GM20000 (cell line): ENCODE data around the gene SMARCAL1.

Experiments
- DNase-seq: peaks from one replicate; pipeline ENCODE4 v3.0.0; 2012; ENCODE audit warnings: low spot score
- TF ChIP-seq, protein P1 (sequence below): IDR thresholded peaks from 2 replicates; pipeline ENCODE4 v1.5.1; 2012; ENCODE audit warnings: mild to moderate bottlenecking, control low read depth; ENCODE audit errors: extremely low read depth, missing control alignments

The SMARCAL1 gene

DNA sequence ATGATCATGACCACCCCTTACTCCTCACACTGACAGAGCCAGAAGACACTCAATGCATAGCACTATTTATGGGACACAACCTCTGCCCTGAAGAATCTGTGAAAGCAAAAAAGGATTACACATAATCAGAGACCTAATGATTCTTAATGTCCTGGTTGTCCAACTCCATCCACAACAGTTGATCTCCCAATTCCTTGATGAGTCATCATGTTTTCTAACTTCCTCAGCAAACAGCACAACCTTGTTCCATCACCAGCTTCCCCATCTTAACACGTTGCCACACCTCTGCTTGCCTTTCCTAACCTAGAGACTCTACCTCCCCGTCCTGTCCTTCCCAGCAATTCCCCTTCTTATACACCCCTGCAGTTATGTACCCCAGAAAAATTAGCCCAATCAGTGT, 26.8 kb upstream of the SMARCAL1 start:
- DNase-seq, result no peak
- TF ChIP-seq, protein P1, sequence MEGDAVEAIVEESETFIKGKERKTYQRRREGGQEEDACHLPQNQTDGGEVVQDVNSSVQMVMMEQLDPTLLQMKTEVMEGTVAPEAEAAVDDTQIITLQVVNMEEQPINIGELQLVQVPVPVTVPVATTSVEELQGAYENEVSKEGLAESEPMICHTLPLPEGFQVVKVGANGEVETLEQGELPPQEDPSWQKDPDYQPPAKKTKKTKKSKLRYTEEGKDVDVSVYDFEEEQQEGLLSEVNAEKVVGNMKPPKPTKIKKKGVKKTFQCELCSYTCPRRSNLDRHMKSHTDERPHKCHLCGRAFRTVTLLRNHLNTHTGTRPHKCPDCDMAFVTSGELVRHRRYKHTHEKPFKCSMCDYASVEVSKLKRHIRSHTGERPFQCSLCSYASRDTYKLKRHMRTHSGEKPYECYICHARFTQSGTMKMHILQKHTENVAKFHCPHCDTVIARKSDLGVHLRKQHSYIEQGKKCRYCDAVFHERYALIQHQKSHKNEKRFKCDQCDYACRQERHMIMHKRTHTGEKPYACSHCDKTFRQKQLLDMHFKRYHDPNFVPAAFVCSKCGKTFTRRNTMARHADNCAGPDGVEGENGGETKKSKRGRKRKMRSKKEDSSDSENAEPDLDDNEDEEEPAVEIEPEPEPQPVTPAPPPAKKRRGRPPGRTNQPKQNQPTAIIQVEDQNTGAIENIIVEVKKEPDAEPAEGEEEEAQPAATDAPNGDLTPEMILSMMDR, result no peak

GRCh38 chr2:216387262-216387661, 25.0 kb upstream of the SMARCAL1 start:
- TF ChIP-seq, protein P1, result no peak
- DNase-seq, result no peak

DNA sequence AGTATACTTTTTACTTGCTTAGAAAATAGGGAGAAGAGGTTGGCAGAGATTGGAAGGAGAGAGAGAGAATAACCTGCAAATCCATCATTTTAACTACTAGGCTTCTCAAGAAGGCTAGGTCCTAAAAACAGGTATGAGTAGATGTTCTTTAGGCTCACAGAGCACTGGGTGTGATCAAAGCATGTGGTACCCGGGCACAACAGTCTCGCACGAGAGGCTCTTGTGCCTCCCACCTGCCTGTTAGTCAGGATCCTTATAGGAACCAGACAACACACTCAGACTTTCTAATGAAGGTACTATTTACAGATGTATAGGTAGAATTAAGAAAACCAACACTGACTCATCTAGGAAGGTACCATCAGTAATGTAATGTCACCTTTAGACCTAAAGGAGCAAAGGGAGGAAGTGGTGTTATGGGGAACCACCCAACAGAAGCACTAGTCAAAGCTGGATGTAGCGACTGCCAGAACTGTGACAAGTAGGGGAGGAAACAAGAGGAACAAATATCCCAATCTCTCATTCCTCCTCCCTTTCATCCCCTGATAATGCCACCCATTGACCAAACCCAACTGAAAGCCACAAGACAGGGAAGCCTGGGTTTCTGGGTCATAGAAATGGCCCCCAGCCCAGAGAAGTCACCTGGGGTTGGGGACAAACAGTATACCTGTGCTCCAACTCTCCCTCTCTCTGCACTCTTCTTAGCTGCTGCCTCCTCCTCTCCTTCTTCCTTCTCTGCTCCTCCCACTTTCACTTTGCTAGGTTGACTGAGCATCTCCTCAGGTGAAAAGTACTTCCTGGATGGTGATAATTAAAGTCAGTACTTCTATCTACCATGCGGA, 24.0 kb upstream of the SMARCAL1 start:
- TF ChIP-seq, protein P1, result no peak
- DNase-seq, result no peak

DNA sequence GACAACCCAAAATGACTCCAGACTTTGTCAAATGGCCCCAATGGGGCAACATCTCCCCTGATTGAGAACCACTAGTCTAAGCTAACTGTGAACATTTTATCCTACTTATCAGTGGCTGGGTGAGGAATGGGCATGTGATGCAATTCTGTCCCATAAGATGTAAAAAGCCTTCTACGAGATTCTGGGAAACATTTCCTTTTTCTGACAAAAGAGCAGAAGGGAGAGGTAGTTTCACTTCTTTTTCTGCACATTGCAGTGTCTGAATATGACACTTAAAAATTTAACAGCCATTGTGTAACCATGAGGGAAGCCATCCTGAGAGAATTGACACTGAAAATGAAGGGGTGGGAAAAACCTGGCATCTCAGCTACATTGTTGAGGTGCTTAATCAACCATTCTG, 22.7 kb upstream of the SMARCAL1 start:
- DNase-seq, result no peak
- TF ChIP-seq, protein P1, result no peak

GRCh38 chr2:216391401-216391800, 20.9 kb upstream of the SMARCAL1 start:
- no peak for DNase-seq
- TF ChIP-seq, protein P1, result no peak

- TF ChIP-seq, protein P1, result no peak
- no peak for DNase-seq
Measured at GRCh38 chr2:216392018-216392562, 20.2 kb upstream of the SMARCAL1 start.

GRCh38 chr2:216392945-216393840, 19.1 kb upstream of the SMARCAL1 start:
- DNase-seq, result no peak
- TF ChIP-seq, protein P1, result no peak
